H7 (cell line): Measurements from ENCODE around the gene ZNF626. TPM values are rescaled to one million over a fixed set of nuclear protein-coding genes. Genes with fewer than 3 reads are reported as not detected.
A peak's percentile ranks its signal among the peaks of the same experiment; 100 is the strongest.
"Not testable (repeated sequence)": the region's sequence is repeated elsewhere in the genome, so short reads cannot be mapped to it uniquely, and the experiment has no call there.

Experiments
- DNase-seq: peaks from one replicate; pipeline ENCODE4 v3.0.0; 2012
- H3K27me3 ChIP-seq: 2 replicates; pipeline ENCODE4 v1.6.0; 2011; ENCODE audit warnings: mild to moderate bottlenecking, low read length; ENCODE audit not compliant: control insufficient read depth, insufficient read depth
- H3K36me3 ChIP-seq: replicated peaks from 2 replicates; pipeline ENCODE4 v1.5.1; 2011; ENCODE audit warnings: low read length; ENCODE audit not compliant: control insufficient read depth, insufficient read depth
- H3K4me3 ChIP-seq: 2 replicates; pipeline ENCODE4 v1.5.1; 2011; ENCODE audit warnings: low read depth, mild to moderate bottlenecking, control low read depth, low read length, moderate library complexity; ENCODE audit not compliant: insufficient read depth
- total RNA-seq: library from RNA; depleted of rRNA; stranded (reverse); fragments of >200 nt; shearing (Covaris generic); gene quantifications from 2 replicates; pipeline ENCODE4 v1.2.3, GENCODE V29; 2014; rRNA removed

The ZNF626 gene
- total RNA-seq: not detected in 2 replicates

DNA sequence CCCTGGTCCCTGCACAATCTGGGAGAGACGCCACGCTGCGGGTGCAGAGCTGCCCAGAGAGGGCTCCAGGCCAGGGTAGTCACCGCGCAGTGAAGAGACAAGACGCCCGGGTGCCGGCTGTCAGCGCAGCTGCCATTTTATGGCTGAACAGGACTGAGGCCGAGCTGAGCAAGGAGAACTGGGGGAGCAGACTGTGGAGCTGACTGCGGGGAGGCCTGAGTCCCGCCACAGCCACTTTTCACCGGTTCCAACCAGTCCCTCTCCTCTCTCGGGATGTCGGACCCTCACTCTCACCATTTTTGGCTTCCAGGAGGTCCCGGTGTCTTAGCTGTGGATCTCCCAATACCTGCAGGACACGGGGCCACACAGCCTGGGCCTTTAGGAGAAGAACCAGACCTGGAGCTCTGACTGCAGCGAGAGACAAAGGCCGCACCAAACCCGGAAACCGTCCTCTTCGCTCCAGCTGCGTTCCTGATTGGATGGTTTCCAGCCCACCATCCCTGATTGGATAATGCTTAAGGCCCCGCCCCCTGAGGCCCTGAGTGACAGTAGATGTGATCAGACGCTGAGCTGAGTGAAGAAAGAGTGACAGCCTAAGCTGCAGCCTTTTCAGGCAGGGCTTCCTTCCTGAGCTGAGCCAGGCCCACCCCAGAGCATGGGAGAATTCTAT lies at the start of gene ZNF626:
Gene ZNF626, minus strand, starts transcription at position 422 of the 670 bp plus-strand sequence. Its CDS starts 125 bp downstream, at position 297.
- Histone ChIP-seq H3K4me3 (peak within 1 kb of the TSS; percentile 69; the same call in 1 of the 2 replicates), H3K27me3 (no peaks in the 10 kb centered on the region), H3K36me3 (peaks cover 3% of the 10 kb centered on the region)
- DNase-seq: peak; percentile 91

DNA sequence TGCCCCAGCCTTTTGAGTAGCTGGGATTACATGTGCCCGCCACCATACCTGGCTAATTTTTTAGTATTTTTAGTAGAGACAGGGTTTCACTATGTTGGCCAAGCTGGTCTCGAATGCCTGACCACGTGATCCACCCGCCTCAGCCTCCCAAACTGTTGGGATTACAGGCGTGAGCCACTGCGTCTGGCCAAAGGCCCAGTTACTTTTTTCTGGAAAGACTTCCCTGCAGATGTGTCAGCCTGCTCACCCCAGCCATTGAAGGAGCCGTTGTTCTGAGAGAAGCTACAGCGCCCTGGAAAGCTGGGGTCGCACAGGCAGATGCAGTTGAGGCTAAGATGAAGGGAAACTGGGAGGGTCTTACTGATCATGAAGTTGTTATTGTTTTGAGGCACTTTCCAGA lies 7.9 kb upstream of the ZNF626 start:
- no peaks in the 10 kb centered on the region for H3K36me3 ChIP-seq
- H3K4me3 ChIP-seq: no peak overlapping the region
- DNase-seq: no peak
- no peaks in the 10 kb centered on the region for H3K27me3 ChIP-seq

DNA sequence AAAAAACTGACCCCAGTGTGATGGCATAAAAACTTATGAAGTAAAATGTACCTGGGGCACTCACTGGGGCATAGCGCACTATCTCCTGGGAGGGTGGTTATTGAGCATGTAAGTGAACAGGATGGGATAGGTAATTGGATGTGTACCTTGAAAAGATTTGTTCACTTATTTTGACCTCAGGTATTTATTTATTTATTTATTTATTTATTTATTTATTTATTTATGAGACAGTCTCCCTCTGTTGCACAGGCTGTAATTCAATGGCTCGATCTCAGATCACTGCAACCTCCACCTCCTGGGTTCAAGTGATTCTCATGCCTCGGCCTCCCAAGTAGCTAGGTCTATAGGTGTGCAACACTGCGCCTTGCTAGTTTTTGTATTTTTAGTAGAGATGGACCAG lies 5.9 kb upstream of the ZNF626 start:
- no peak for DNase-seq
- Histone ChIP-seq H3K36me3 (no peaks in the 10 kb centered on the region), H3K4me3 (no peak overlapping the region)

DNA sequence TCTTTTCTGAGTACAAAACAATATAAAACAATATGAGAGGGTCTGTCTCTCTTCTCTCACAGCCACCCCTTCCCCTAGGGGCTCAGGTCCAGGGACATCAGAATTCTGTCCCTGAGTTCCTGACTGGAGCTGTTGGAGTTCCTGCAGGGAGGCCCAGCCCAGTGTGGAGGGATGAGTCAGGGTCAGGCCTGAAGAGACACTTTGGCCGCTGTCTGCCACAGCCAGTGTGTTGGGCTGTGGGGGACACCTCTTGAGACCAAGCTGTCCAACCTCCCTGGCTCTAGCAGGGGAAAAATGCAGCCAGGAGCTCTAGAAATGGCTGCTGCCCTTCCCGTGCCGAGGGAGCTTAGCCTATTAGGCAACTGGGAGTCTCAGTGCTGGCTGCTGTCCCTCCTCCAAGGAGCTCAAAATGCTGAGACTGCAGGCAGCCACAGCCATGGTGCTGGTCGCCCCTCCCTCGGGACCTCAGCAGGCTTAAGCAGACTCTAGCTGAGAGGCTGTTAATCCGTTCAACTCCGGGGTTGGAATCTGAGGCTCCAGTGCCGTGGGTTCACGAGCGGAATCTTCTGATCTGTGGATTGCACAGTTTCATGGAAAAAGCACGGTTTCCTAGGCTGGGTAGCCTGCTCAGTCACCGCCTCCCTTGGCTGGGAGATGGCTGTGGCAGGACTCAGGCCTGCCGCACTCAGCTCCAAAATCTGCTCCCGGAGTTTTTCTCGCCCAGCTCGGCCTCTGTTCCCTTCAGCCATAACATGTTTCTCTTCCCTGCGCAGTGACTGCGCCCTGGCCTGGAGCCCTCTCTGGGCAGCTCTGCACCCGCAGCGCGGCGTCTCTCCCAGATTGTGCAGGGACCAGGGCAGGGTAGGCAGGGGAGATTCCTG lies 3.8 kb upstream of the ZNF626 start:
- no peak overlapping the region for H3K4me3 ChIP-seq
- no peaks in the 10 kb centered on the region for H3K27me3 ChIP-seq
- peak; percentile 32 for DNase-seq
- no peaks in the 10 kb centered on the region for H3K36me3 ChIP-seq

More for the DNA sequence above, 5.9 kb upstream of the ZNF626 start:
- no peaks in the 10 kb centered on the region for H3K27me3 ChIP-seq

DNA sequence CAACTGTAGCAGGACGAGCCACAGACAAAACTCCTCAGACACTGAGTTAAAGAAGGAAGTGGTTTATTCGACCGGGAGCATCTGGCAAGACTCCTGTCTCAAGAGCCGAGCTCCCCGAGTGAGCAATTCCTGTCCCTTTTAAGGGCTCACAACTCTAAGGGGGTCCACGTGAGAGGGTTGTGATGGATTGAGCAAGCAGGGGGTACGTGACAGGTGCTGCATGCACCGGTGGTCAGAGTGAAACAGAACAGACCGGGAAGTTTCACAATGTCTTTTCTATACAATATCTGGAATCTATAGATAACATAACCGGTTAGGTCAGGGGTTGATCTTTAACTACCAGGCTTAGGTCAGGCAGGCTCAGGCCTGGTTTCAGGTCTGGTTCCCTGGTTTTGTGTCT lies 3.1 kb upstream of the ZNF626 start:
- H3K36me3 ChIP-seq, DNase-seq, H3K4me3 ChIP-seq, H3K27me3 ChIP-seq: not testable (repeated sequence)

- no peak overlapping the region for H3K4me3 ChIP-seq
- no peak for DNase-seq
- peaks cover 2% of the 10 kb centered on the region for H3K36me3 ChIP-seq
- H3K27me3 ChIP-seq: no peaks in the 10 kb centered on the region
Observed at GRCh38 chr19:20662421-20663105, 1.2 kb upstream of the ZNF626 start.

GRCh38 chr19:20660473-20661140 lies 764 bp downstream of the ZNF626 start:
- no peaks in the 10 kb centered on the region for H3K27me3 ChIP-seq
- H3K36me3 ChIP-seq: peaks cover 3% of the 10 kb centered on the region
- peak overlapping the region; percentile 69; the same call in 1 of the 2 replicates for H3K4me3 ChIP-seq
- DNase-seq: no peak

GRCh38 chr19:20640545-20640944 lies 20.8 kb downstream of the ZNF626 start:
- no peaks in the 10 kb centered on the region for H3K27me3 ChIP-seq
- no peak for DNase-seq
- peaks cover 13% of the 10 kb centered on the region for H3K36me3 ChIP-seq
- no peak overlapping the region for H3K4me3 ChIP-seq

GRCh38 chr19:20640023-20640422 lies 21.3 kb downstream of the ZNF626 start:
- Histone ChIP-seq H3K27me3 (no peaks in the 10 kb centered on the region), H3K4me3 (no peak overlapping the region), H3K36me3 (peaks cover 15% of the 10 kb centered on the region)
- no peak for DNase-seq

- not testable (repeated sequence) for H3K4me3 ChIP-seq, H3K36me3 ChIP-seq, DNase-seq
Observed at GRCh38 chr19:20624560-20624959, 36.8 kb downstream of the ZNF626 start.

DNA sequence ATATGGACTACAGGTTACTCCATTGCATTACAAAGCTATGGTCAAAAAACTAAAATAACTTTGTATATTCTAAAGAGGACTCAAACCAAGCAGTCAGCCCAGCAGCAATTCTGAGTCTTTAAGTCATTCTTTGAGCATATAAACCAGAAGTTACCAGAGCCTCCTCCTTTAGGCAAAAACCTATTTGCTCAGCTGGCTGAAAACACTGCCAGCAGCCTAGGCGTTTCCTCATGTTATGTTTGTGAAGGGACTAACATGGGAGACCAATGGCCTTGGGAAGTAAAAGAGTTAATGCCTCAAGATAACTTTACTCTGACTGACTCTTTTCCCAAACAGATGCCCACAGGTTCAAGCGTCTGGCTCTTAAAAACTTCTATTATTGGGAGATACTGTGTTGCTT lies 45.3 kb downstream of the ZNF626 start:
- no peaks in the 10 kb centered on the region for H3K36me3 ChIP-seq
- H3K27me3 ChIP-seq: no peaks in the 10 kb centered on the region
- DNase-seq: no peak
- no peak overlapping the region for H3K4me3 ChIP-seq

More at GRCh38 chr19:20624560-20624959, 36.8 kb downstream of the ZNF626 start:
- H3K27me3 ChIP-seq: not testable (repeated sequence)

GRCh38 chr19:20614971-20615370 lies 46.4 kb downstream of the ZNF626 start:
- H3K36me3 ChIP-seq, H3K27me3 ChIP-seq, H3K4me3 ChIP-seq, DNase-seq: not testable (repeated sequence)

- no peaks in the 10 kb centered on the region for H3K36me3 ChIP-seq
- no peak for DNase-seq
Observed at GRCh38 chr19:20612711-20613316, 48.6 kb downstream of the ZNF626 start.

GRCh38 chr19:20611866-20612265 lies 49.5 kb downstream of the ZNF626 start:
- Histone ChIP-seq H3K36me3 (no peaks in the 10 kb centered on the region), H3K27me3 (no peaks in the 10 kb centered on the region), H3K4me3 (no peak overlapping the region)
- DNase-seq: no peak

More at GRCh38 chr19:20612711-20613316, 48.6 kb downstream of the ZNF626 start:
- Histone ChIP-seq H3K4me3 (no peak overlapping the region), H3K27me3 (no peaks in the 10 kb centered on the region)
